ENCODE data around the gene CNTNAP2. TPM values are rescaled to one million over a fixed set of nuclear protein-coding genes. Genes with fewer than 3 reads are reported as not detected.
A peak's percentile ranks its signal among the peaks of the same experiment; 100 is the strongest.

Gene CNTNAP2
- total and polyA plus RNA-seq, 2 donors from 2014 or later: 0.06 to 0.13 TPM

DNA sequence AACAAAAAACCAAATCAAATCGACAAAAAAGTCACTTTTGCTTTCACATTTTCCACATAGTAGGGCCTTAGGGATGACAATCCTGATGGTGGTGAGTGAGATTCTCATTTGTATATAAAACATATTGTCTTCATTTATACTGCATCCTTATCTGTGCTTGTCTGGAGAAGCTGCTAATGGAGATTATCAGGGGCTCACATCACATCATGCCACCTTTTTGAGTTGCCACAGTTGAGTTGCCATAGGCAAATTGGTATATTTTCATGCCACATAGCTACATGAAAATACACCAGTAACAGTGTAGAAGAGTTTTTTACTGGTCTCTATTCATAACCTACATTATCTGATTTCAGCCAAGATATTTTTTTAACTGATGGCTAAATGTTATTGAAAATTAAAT lies 85.3 kb downstream of the CNTNAP2 start:
- H3K36me3 ChIP-seq (ENCODE audit: control insufficient read depth in 2 of 3, insufficient read depth in 3 of 3, low read length in 3 of 3): no peaks in the 10 kb centered on the region
- DNase-seq (no peak), FAIRE-seq (no peak)
- no peaks in the 10 kb centered on the region for H3K27me3 ChIP-seq (ENCODE audit: control insufficient read depth, insufficient read depth, low read length)
- no peak overlapping the region for H3K9ac ChIP-seq (ENCODE audit: low read length in 3 of 3)
- no peak overlapping the region for H3K27ac ChIP-seq (ENCODE audit: low read depth in 2 of 2, low read length in 2 of 2)
- H3K4me1 ChIP-seq (ENCODE audit: control insufficient read depth in 2 of 3, insufficient read depth in 2 of 3, low read depth in 1 of 3, low read length in 3 of 3): no peaks in the 10 kb centered on the region
- no peaks in the 10 kb centered on the region for H3K9me3 ChIP-seq (ENCODE audit: control insufficient read depth in 2 of 3, insufficient read depth in 1 of 3, low read length in 3 of 3)
- intact Hi-C loops (cut with DNase I): no loop called here
- TF ChIP-seq, protein P1, sequence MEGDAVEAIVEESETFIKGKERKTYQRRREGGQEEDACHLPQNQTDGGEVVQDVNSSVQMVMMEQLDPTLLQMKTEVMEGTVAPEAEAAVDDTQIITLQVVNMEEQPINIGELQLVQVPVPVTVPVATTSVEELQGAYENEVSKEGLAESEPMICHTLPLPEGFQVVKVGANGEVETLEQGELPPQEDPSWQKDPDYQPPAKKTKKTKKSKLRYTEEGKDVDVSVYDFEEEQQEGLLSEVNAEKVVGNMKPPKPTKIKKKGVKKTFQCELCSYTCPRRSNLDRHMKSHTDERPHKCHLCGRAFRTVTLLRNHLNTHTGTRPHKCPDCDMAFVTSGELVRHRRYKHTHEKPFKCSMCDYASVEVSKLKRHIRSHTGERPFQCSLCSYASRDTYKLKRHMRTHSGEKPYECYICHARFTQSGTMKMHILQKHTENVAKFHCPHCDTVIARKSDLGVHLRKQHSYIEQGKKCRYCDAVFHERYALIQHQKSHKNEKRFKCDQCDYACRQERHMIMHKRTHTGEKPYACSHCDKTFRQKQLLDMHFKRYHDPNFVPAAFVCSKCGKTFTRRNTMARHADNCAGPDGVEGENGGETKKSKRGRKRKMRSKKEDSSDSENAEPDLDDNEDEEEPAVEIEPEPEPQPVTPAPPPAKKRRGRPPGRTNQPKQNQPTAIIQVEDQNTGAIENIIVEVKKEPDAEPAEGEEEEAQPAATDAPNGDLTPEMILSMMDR (IDR thresholded peaks at IDR 0.05; ENCODE audit: borderline replicate concordance, extremely low read depth, insufficient read depth): no peak
- H3K4me3 ChIP-seq (ENCODE audit: low read length in 3 of 3): no peak overlapping the region

DNA sequence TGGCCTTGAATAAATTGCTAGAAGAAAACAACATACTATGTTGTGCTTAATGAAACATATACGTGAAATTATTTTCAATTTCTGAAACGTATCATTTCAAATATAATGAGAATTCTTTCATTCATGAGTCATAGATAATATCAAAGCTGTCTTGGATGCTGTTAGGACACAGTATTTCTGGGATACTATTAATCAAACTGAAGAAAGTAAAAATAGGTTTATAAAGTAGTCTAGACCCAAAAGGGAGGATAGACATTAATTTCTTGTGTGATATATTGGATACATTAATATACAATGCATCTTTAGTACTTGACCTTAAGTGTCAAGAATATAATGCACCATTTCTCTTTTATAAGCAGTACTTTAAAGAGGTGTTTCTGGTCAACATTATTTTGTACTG lies 89.7 kb downstream of the CNTNAP2 start:
- TF ChIP-seq, protein P1 (IDR thresholded peaks at IDR 0.05; ENCODE audit: borderline replicate concordance, extremely low read depth, insufficient read depth): no peak
- Histone ChIP-seq H3K27me3 (ENCODE audit: control insufficient read depth, insufficient read depth, low read length) (no peaks in the 10 kb centered on the region), H3K9ac (ENCODE audit: low read length in 3 of 3) (no peak overlapping the region), H3K4me3 (ENCODE audit: low read length in 3 of 3) (no peak overlapping the region), H3K27ac (ENCODE audit: low read depth in 2 of 2, low read length in 2 of 2) (no peak overlapping the region), H3K36me3 (ENCODE audit: control insufficient read depth in 2 of 3, insufficient read depth in 3 of 3, low read length in 3 of 3) (no peaks in the 10 kb centered on the region), H3K4me1 (ENCODE audit: control insufficient read depth in 2 of 3, insufficient read depth in 2 of 3, low read depth in 1 of 3, low read length in 3 of 3) (no peaks in the 10 kb centered on the region), H3K9me3 (ENCODE audit: control insufficient read depth in 2 of 3, insufficient read depth in 1 of 3, low read length in 3 of 3) (no peaks in the 10 kb centered on the region)
- FAIRE-seq (no peak), DNase-seq (no peak)
- intact Hi-C loops (cut with DNase I): no loop called here

DNA sequence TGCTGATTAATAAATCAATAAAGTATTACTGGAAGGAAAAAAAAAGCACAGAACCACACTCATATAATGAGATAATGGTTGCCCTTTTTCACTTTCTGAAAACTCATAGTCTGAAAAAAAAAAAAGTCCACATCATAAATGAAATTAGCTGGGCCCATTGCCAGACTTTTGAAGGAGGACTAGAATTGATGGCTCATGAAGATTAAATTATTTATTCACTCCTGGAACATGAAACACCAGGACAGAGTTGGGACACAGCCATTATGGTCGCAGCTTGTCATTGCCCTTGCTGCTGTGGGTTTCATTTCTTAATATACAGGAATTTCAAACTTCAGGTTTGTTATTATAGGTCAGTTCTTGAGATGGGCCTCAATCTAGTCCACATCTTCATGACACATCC lies 91.9 kb downstream of the CNTNAP2 start:
- TF ChIP-seq, protein P1 (IDR thresholded peaks at IDR 0.05; ENCODE audit: borderline replicate concordance, extremely low read depth, insufficient read depth): no peak
- no peak overlapping the region for H3K9ac ChIP-seq (ENCODE audit: low read length in 3 of 3)
- DNase-seq: peak in 2 of 5 donors; percentile 19 to 41
- H3K4me3 ChIP-seq (ENCODE audit: low read length in 3 of 3): no peak overlapping the region
- H3K4me1 ChIP-seq (ENCODE audit: control insufficient read depth in 2 of 3, insufficient read depth in 2 of 3, low read depth in 1 of 3, low read length in 3 of 3): no peaks in the 10 kb centered on the region
- FAIRE-seq: no peak
- H3K27ac ChIP-seq (ENCODE audit: low read depth in 2 of 2, low read length in 2 of 2): no peak overlapping the region
- intact Hi-C loops (cut with DNase I): no loop called here
- no peaks in the 10 kb centered on the region for H3K27me3 ChIP-seq (ENCODE audit: control insufficient read depth, insufficient read depth, low read length)
- no peaks in the 10 kb centered on the region for H3K9me3 ChIP-seq (ENCODE audit: control insufficient read depth in 2 of 3, insufficient read depth in 1 of 3, low read length in 3 of 3)
- no peaks in the 10 kb centered on the region for H3K36me3 ChIP-seq (ENCODE audit: control insufficient read depth in 2 of 3, insufficient read depth in 3 of 3, low read length in 3 of 3)

DNA sequence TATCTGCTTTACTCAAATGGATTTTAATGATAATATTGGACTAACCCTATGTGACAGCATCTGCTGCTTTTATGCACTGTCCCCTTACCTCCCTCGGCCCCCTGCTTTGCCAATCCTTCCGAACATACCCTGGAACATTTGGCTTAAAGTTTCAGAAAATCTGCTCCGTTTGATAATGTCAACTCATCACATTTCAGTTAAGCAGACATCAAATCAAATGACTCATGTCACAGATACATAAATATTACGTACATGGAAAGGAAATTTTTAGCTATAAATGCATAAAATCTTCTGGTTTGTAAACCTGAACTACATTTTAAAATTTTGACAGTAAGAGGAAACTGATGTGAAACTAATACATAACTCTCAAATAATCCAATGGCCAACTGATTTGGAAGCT lies 98.2 kb downstream of the CNTNAP2 start:
- Histone ChIP-seq H3K36me3 (ENCODE audit: control insufficient read depth in 2 of 3, insufficient read depth in 3 of 3, low read length in 3 of 3) (no peaks in the 10 kb centered on the region), H3K27me3 (ENCODE audit: control insufficient read depth, insufficient read depth, low read length) (no peaks in the 10 kb centered on the region), H3K9ac (ENCODE audit: low read length in 3 of 3) (no peak overlapping the region), H3K9me3 (ENCODE audit: control insufficient read depth in 2 of 3, insufficient read depth in 1 of 3, low read length in 3 of 3) (no peaks in the 10 kb centered on the region), H3K27ac (ENCODE audit: low read depth in 2 of 2, low read length in 2 of 2) (no peak overlapping the region), H3K4me3 (ENCODE audit: low read length in 3 of 3) (no peak overlapping the region), H3K4me1 (ENCODE audit: control insufficient read depth in 2 of 3, insufficient read depth in 2 of 3, low read depth in 1 of 3, low read length in 3 of 3) (no peaks in the 10 kb centered on the region)
- DNase-seq (no peak), FAIRE-seq (no peak)
- intact Hi-C loops (cut with DNase I): no loop called here
- TF ChIP-seq, protein P1 (IDR thresholded peaks at IDR 0.05; ENCODE audit: borderline replicate concordance, extremely low read depth, insufficient read depth): no peak
